Panc1 (cell line): Measurements from ENCODE around the gene SYT17. TPM values are rescaled to one million over a fixed set of nuclear protein-coding genes. Genes with fewer than 3 reads are reported as not detected.

Experiments
- ATAC-seq: fragments of 200-7000 bp; cut with Tn5 transposase; 2 replicates; pipeline ENCODE4 v1.9.1; 2020; ENCODE audit warnings: mild to moderate bottlenecking, moderate library complexity
- BruUV-seq: library from RNA; stranded (reverse); fragments of 400-500 nt; replicated peaks from 2 replicates; lab custom pipeline; 2021; lab: Mats Ljungman, UMichigan
- CTCF ChIA-PET: fragments of 300-600 bp; sonication (Branson Sonifier 250); formaldehyde crosslinking; loops from one replicate; lab custom pipeline; 2022; ENCODE audit warnings: antibody characterized with exemption; lab: Charles Lee
- POLR2A ChIA-PET: fragments of 300-600 bp; sonication (Branson Sonifier 250); formaldehyde crosslinking; loops from one replicate; lab custom pipeline; 2022; ENCODE audit warnings: antibody characterized with exemption; lab: Charles Lee
- DNase-seq: peaks from one replicate; pipeline ENCODE4 v3.0.0-alpha.2; 2010; ENCODE audit warnings: low read depth, low spot score
- H3K27ac ChIP-seq: 2 replicates; pipeline ENCODE4 v1.5.1; 2011; ENCODE audit warnings: mild to moderate bottlenecking, low read length, inconsistent platforms
- H3K27me3 ChIP-seq: fragments of 200-500 bp; sonication (Bioruptor generic); 2 replicates; pipeline ENCODE4 v1.6.0; 2014; ENCODE audit warnings: low read length, inconsistent platforms; ENCODE audit not compliant: control insufficient read depth, insufficient read depth
- H3K36me3 ChIP-seq: fragments of 200-500 bp; sonication (Bioruptor generic); 2 replicates; pipeline ENCODE4 v1.5.1; 2014; ENCODE audit warnings: inconsistent platforms, mild to moderate bottlenecking, low read length, moderate library complexity; ENCODE audit not compliant: control insufficient read depth, insufficient read depth
- H3K4me1 ChIP-seq: 2 replicates; pipeline ENCODE4 v1.5.1; 2011; ENCODE audit warnings: inconsistent platforms, mild to moderate bottlenecking, low read length, moderate library complexity; ENCODE audit not compliant: control insufficient read depth, insufficient read depth
- H3K4me3 ChIP-seq, 2 experiments: 2 replicates each; pipeline ENCODE4 v1.5.1; 2011 to 2012; ENCODE audit warnings: low read depth in 2 of 2, low read length in 2 of 2, mild to moderate bottlenecking in 2 of 2, inconsistent platforms in 1 of 2, moderate library complexity in 1 of 2
- H3K9me3 ChIP-seq: fragments of 200-500 bp; sonication (Bioruptor generic); 2 replicates; pipeline ENCODE4 v1.5.1; 2014; ENCODE audit warnings: low read depth, mild to moderate bottlenecking, inconsistent platforms, low read length, moderate library complexity; ENCODE audit not compliant: control insufficient read depth, insufficient read depth
- CTCF ChIP-seq: fragments of 450-650 bp; IDR thresholded peaks from 2 replicates; pipeline ENCODE4 v1.5.1; 2017; ENCODE audit warnings: mild to moderate bottlenecking
- POLR2AphosphoS5 ChIP-seq: IDR thresholded peaks from 2 replicates; pipeline ENCODE4 v1.6.1; 2012; ENCODE audit warnings: mild to moderate bottlenecking, low read depth, low read length, moderate library complexity
- REST ChIP-seq, 2 experiments: IDR thresholded peaks; 2 replicates each; pipeline ENCODE4 v1.6.1; 2011 to 2012; ENCODE audit warnings: low read depth in 2 of 2, control low read depth in 1 of 2, low read length in 1 of 2, mild to moderate bottlenecking in 1 of 2, moderate library complexity in 1 of 2; ENCODE audit not compliant: insufficient read depth in 1 of 2
- SIN3A ChIP-seq: IDR thresholded peaks from 2 replicates; pipeline ENCODE4 v1.6.1; 2012; ENCODE audit warnings: low read depth, mild to moderate bottlenecking, low read length, moderate library complexity, borderline replicate concordance; ENCODE audit not compliant: insufficient read depth
- TCF7L2 ChIP-seq: IDR thresholded peaks from 2 replicates; pipeline ENCODE4 v1.6.1; 2011; ENCODE audit warnings: mild to moderate bottlenecking, low read depth, low read length, inconsistent platforms
- in situ Hi-C: cut with HindIII; loops from 2 replicates; pipeline ENCODE4 v1.10.0; 2016; ENCODE audit warnings: low sequenced_read_pairs, low pct_unique_long_range_greater_than_20kb
- intact Hi-C: fragments of 100-400 bp; cut with micrococcal nuclease; formaldehyde crosslinking; loops from one replicate; pipeline ENCODE4 v1.10.0; 2022; ENCODE audit not compliant: unreplicated experiment
- total RNA-seq: library from RNA; stranded (reverse); gene quantifications from one replicate; pipeline ENCODE4 v1.2.1, GENCODE V29; 2021; ENCODE audit not compliant: unreplicated experiment

SYT17 gene
- total RNA-seq, 1 experiment from 2014 or later, result 5.4 TPM

GRCh38 chr16:19179546-19180490 is 11.8 kb downstream of the SYT17 start:
- intact Hi-C loops (loop anchor here (5.0 kb wide), 1 partner anchor 93 kb away; no protein-coding TSS in a partner anchor), in situ Hi-C loops (no loop called here)
- Histone ChIP-seq H3K4me1 (no peaks in the 10 kb centered on the region), H3K36me3 (no peaks in the 10 kb centered on the region), H3K27ac (no peak overlapping the region), H3K27me3 (no peaks in the 10 kb centered on the region), H3K9me3 (no peaks in the 10 kb centered on the region), H3K4me3 (no peak overlapping the region)
- DNase-seq, result peak; percentile 39
- TF ChIP-seq SIN3A (no peak), CTCF (peak; percentile 94), REST (IDR thresholded peaks at IDR 0.05; ENCODE audit: insufficient read depth in 1 of 2, low read depth in 2 of 2, low read length in 1 of 2) (no peak)
- ChIA-PET CTCF (interaction anchor here (0.5 to 1.4 kb wide), 10 partner anchors 10 to 238 kb away, joined by 3 to 12 read pairs (median 4); no protein-coding TSS in a partner anchor), POLR2A (interaction anchor here (0.6 kb wide), 1 partner anchor 18 kb away, joined by 3 read pairs; no protein-coding TSS in a partner anchor)
- ATAC-seq, result peak; percentile 84
- no TSS peak for BruUV-seq

- TF ChIP-seq SIN3A (no peak), POLR2AphosphoS5 (no peak), CTCF (no peak), REST (IDR thresholded peaks at IDR 0.05; ENCODE audit: insufficient read depth in 1 of 2, low read depth in 2 of 2, low read length in 1 of 2) (no peak), TCF7L2 (no peak)
- in situ Hi-C loops (no loop called here), intact Hi-C loops (loop anchor here (5.0 kb wide), 1 partner anchor 93 kb away; no protein-coding TSS in a partner anchor)
- no peaks in the 10 kb centered on the region for H3K4me1 ChIP-seq
- no TSS peak for BruUV-seq
- DNase-seq, result no peak
- H3K9me3 ChIP-seq, result no peaks in the 10 kb centered on the region
- POLR2A ChIA-PET, result no interaction called here
- CTCF ChIA-PET, result interaction anchor here (0.5 to 1.2 kb wide), 3 partner anchors 9 to 1011 kb away, joined by 3 to 4 read pairs (median 4); no protein-coding TSS in a partner anchor
- H3K27me3 ChIP-seq, result no peaks in the 10 kb centered on the region
- H3K36me3 ChIP-seq, result no peaks in the 10 kb centered on the region
- H3K4me3 ChIP-seq, result no peak overlapping the region
- no peak overlapping the region for H3K27ac ChIP-seq
- no peak for ATAC-seq
These were observed 12.7 kb downstream of the SYT17 start for GRCh38 chr16:19180741-19181140.
